Keratinocyte (primary cell): Measurements from ENCODE around the gene SH3PXD2B. TPM values are rescaled to one million over a fixed set of nuclear protein-coding genes. Genes with fewer than 3 reads are reported as not detected.

ENCODE experiments used
- DNase-seq: peaks from one replicate; pipeline ENCODE4 v3.0.0-alpha.2; 2011; ENCODE audit warnings: low read depth, missing footprints, low spot score
- FAIRE-seq: peaks from 2 replicates; lab custom pipeline; 2011; peaks lifted over from hg19 to GRCh38; lab: Jason Lieb, UNC
- H2AFZ ChIP-seq: 2 replicates; pipeline ENCODE4 v1.6.0; 2012; ENCODE audit warnings: low read length, control low read depth, inconsistent platforms; ENCODE audit not compliant: control insufficient read depth
- H3K27ac ChIP-seq: 2 replicates; pipeline ENCODE4 v1.5.1; 2011; ENCODE audit warnings: low read length; ENCODE audit not compliant: control insufficient read depth, insufficient read depth
- H3K27me3 ChIP-seq: 3 replicates; pipeline ENCODE4 v1.6.0; 2011; ENCODE audit warnings: low read length; ENCODE audit not compliant: control insufficient read depth, insufficient read depth; ENCODE audit errors: extremely low read depth
- H3K36me3 ChIP-seq, 2 experiments: 2 replicates in 1 of 2; 3 replicates in 1 of 2; pipeline ENCODE4 v1.5.1; 2011; ENCODE audit warnings: low read length in 2 of 2, mild to moderate bottlenecking in 1 of 2; ENCODE audit not compliant: control insufficient read depth in 2 of 2, insufficient read depth in 2 of 2; ENCODE audit errors: extremely low read depth in 1 of 2
- H3K4me1 ChIP-seq: 3 replicates; pipeline ENCODE4 v1.5.1; 2011; ENCODE audit warnings: low read length; ENCODE audit not compliant: control insufficient read depth, insufficient read depth; ENCODE audit errors: extremely low read depth
- H3K4me2 ChIP-seq: 3 replicates; pipeline ENCODE4 v1.6.0; 2011; ENCODE audit warnings: low read depth, low read length; ENCODE audit not compliant: control insufficient read depth, insufficient read depth; ENCODE audit errors: extremely low read depth
- H3K4me3 ChIP-seq, 3 experiments: fragments of 200-600 bp in 1 of 3; sonication (generic) in 1 of 3; 2 replicates in 2 of 3; 3 replicates in 1 of 3; pipeline ENCODE4 v1.5.1; 2011 to 2016; ENCODE audit warnings: low read length in 3 of 3, mild to moderate bottlenecking in 3 of 3, control low read depth in 2 of 3, inconsistent platforms in 1 of 3, low read depth in 1 of 3, mixed read lengths in 1 of 3, mixed run types in 1 of 3, moderate library complexity in 1 of 3; ENCODE audit not compliant: control insufficient read depth in 2 of 3, insufficient read depth in 2 of 3; ENCODE audit errors: extremely low read depth in 1 of 3
- H3K79me2 ChIP-seq: 2 replicates; pipeline ENCODE4 v1.6.0; 2012; ENCODE audit warnings: low read length; ENCODE audit not compliant: control insufficient read depth, insufficient read depth
- H3K9ac ChIP-seq: 3 replicates; pipeline ENCODE4 v1.6.0; 2011; ENCODE audit warnings: low read length; ENCODE audit not compliant: control insufficient read depth, insufficient read depth; ENCODE audit errors: extremely low read depth
- H3K9me1 ChIP-seq: 3 replicates; pipeline ENCODE4 v1.6.0; 2011; ENCODE audit warnings: low read length; ENCODE audit not compliant: control insufficient read depth, insufficient read depth; ENCODE audit errors: extremely low read depth
- H3K9me3 ChIP-seq: 2 replicates; pipeline ENCODE4 v1.5.1; 2012; ENCODE audit warnings: low read depth, low read length; ENCODE audit not compliant: control insufficient read depth
- H4K20me1 ChIP-seq: 3 replicates; pipeline ENCODE4 v1.6.0; 2011; ENCODE audit warnings: low read length; ENCODE audit not compliant: control insufficient read depth, insufficient read depth; ENCODE audit errors: extremely low read depth
- CTCF ChIP-seq, 3 experiments: IDR thresholded peaks in 1 of 3; conservative IDR thresholded peaks in 1 of 3; optimal IDR thresholded peaks in 1 of 3; 2 replicates in 2 of 3; 3 replicates in 1 of 3; pipeline versions ENCODE3 to v1.5.1; 2011; ENCODE audit warnings: low read length in 3 of 3, mild to moderate bottlenecking in 3 of 3, moderate library complexity in 2 of 3, control low read depth in 1 of 3, inconsistent platforms in 1 of 3; ENCODE audit not compliant: insufficient read depth in 2 of 3; ENCODE audit errors: extremely low read depth in 1 of 3
- EZH2 ChIP-seq: IDR thresholded peaks from one replicate; pipeline ENCODE4 v1.6.1; 2012; ENCODE audit warnings: inconsistent platforms, mild to moderate bottlenecking, low read length, moderate library complexity
- dilution Hi-C: fragments of 300-500 bp; cut with MboI; formaldehyde crosslinking; loops from one replicate; pipeline ENCODE4 v1.7.0; 2020; ENCODE audit warnings: low sequenced_read_pairs; ENCODE audit not compliant: extremely low pct_ligation_motif_present
- polyA plus RNA-seq, 5 experiments: library from polyadenylated mRNA; depleted of rRNA in 3 of 5; stranded (reverse) in 3 of 5; stranded (forward) in 1 of 5; unstranded in 1 of 5; fragments of >200 nt; gene quantifications; 1 replicate in 1 of 5; 2 replicates in 3 of 5; 3 replicates in 1 of 5; pipeline versions ENCODE4 v1.2.1 to v1.2.3, GENCODE V29; 2011 to 2012; ENCODE audit warnings: missing spikeins in 2 of 5, low read depth in 1 of 5, low replicate concordance in 1 of 5

SH3PXD2B gene
- polyA plus RNA-seq, 1 donor (not counting 4 experiments of a cell fraction or from before 2014, with no cell fraction given): 17.3 TPM

- Histone ChIP-seq H3K4me3 (no peak overlapping the region), H2AFZ (no peak overlapping the region), H3K36me3 (peaks cover 0 to 2% of the 10 kb centered on the region in 2 experiments), H4K20me1 (peaks cover 11% of the 10 kb centered on the region), H3K27me3 (no peaks in the 10 kb centered on the region), H3K4me1 (peaks cover 54% of the 10 kb centered on the region), H3K79me2 (no peaks in the 10 kb centered on the region), H3K4me2 (peak overlapping the region; percentile 38), H3K9ac (no peak overlapping the region), H3K9me1 (no peaks in the 10 kb centered on the region), H3K27ac (no peak overlapping the region), H3K9me3 (no peaks in the 10 kb centered on the region)
- peak; percentile 76 for FAIRE-seq
- DNase-seq: no peak
- dilution Hi-C loops: no loop called here
- TF ChIP-seq EZH2 (no peak), CTCF (optimal IDR thresholded peaks at IDR 0.05 in 1 of 3, IDR thresholded peaks at IDR 0.05 in 1 of 3, conservative IDR thresholded peaks at IDR 0.05 in 1 of 3; ENCODE audit: extremely low read depth in 1 of 3, insufficient read depth in 2 of 3, low read length in 3 of 3) (no peak)
Observed at GRCh38 chr5:172414531-172415361, 39.6 kb downstream of the SH3PXD2B start.

- TF ChIP-seq CTCF (optimal IDR thresholded peaks at IDR 0.05 in 1 of 3, IDR thresholded peaks at IDR 0.05 in 1 of 3, conservative IDR thresholded peaks at IDR 0.05 in 1 of 3; ENCODE audit: extremely low read depth in 1 of 3, insufficient read depth in 2 of 3, low read length in 3 of 3) (no peak), EZH2 (no peak)
- peaks cover 7% of the 10 kb centered on the region for H4K20me1 ChIP-seq
- H3K79me2 ChIP-seq: no peaks in the 10 kb centered on the region
- H3K27ac ChIP-seq: no peak overlapping the region
- no peak overlapping the region for H3K4me3 ChIP-seq
- no peaks in the 10 kb centered on the region for H3K9me3 ChIP-seq
- peaks cover 43% of the 10 kb centered on the region for H3K4me1 ChIP-seq
- H3K9ac ChIP-seq: no peak overlapping the region
- H3K36me3 ChIP-seq: peaks cover 0 to 2% of the 10 kb centered on the region in 2 experiments
- DNase-seq (no peak), FAIRE-seq (peak; percentile 17)
- no peaks in the 10 kb centered on the region for H3K9me1 ChIP-seq
- dilution Hi-C loops: no loop called here
- no peak overlapping the region for H2AFZ ChIP-seq
- no peaks in the 10 kb centered on the region for H3K27me3 ChIP-seq
- H3K4me2 ChIP-seq: no peak overlapping the region
Observed at GRCh38 chr5:172413601-172414171, 40.6 kb downstream of the SH3PXD2B start.
